ENCODE measurements around the gene MAP4K1.

MAP4K1 gene

DNA sequence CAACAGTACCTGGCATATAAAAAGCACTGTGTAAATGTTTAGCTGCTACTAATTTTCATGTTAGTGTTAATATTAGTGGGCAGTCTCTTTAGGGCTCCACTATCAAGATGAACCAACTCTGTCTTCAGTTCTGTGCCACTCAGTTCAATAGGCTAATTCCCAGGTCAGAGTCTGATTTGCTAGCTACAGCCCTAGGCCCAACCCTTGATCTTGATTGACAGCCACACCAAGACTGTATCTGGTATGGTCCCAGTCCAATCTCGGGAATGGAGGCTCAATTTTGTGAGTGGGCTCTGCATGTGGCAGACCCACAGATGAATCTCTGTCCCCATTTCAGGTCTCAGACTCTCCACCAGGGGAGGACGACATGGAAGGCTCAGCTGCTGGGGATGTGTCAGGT is 46.1 kb downstream of the MAP4K1 start:
- Histone ChIP-seq H3K4me3 (replicated peaks; ENCODE audit: insufficient read depth, low read length) (no peak overlapping the region), H3K27ac (replicated peaks) (no peak overlapping the region), H3K27me3 (ENCODE audit: insufficient read depth, poor library complexity, severe bottlenecking) (peaks cover 7% of the 10 kb centered on the region)
- TF ChIP-seq, protein P1, sequence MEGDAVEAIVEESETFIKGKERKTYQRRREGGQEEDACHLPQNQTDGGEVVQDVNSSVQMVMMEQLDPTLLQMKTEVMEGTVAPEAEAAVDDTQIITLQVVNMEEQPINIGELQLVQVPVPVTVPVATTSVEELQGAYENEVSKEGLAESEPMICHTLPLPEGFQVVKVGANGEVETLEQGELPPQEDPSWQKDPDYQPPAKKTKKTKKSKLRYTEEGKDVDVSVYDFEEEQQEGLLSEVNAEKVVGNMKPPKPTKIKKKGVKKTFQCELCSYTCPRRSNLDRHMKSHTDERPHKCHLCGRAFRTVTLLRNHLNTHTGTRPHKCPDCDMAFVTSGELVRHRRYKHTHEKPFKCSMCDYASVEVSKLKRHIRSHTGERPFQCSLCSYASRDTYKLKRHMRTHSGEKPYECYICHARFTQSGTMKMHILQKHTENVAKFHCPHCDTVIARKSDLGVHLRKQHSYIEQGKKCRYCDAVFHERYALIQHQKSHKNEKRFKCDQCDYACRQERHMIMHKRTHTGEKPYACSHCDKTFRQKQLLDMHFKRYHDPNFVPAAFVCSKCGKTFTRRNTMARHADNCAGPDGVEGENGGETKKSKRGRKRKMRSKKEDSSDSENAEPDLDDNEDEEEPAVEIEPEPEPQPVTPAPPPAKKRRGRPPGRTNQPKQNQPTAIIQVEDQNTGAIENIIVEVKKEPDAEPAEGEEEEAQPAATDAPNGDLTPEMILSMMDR (IDR thresholded peaks at IDR 0.05; ENCODE audit: insufficient read depth, low read length) = no peak
- TF ChIP-seq GABPA (IDR thresholded peaks at IDR 0.05; ENCODE audit: low read depth) = no peak
- DNase-seq (ENCODE audit: low read depth in 1 of 2, low spot score in 1 of 2) = no peak

DNA sequence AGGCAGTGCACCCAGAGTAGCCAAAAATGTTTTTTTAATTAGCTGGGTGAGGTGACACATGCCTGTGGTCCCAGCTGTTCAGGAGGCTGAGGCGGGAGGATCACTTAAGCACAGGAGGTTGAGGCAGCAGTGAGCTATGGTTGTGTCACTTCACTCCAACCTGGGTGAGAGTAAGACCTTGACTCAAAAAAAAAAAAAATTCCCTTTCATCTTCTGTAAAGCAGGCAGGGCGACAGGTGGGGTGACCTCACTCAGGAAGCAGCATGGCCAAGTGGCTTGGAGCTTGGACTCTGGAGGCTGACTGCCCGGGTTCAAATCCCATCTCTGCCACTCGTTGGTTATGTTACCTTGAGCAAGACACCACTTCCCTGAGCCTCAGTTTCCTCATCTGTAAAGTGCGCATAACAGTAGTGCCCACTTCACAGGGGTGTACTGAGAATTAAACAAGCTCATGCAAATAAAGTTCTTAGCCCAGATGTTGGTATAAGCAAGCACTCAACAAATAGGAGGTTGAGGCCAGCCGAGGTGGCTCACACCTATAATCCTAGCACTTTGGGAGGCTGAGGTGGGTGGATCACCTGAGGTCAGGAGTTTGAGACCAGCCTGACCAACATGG is 48.3 kb downstream of the MAP4K1 start:
- H3K27me3 ChIP-seq (ENCODE audit: insufficient read depth, poor library complexity, severe bottlenecking) = peaks cover 18% of the 10 kb centered on the region
- DNase-seq (ENCODE audit: low read depth in 1 of 2, low spot score in 1 of 2) = no peak
- H3K4me3 ChIP-seq (replicated peaks; ENCODE audit: insufficient read depth, low read length) = no peak overlapping the region
- no peak overlapping the region for H3K27ac ChIP-seq (replicated peaks)
- TF ChIP-seq GABPA (IDR thresholded peaks at IDR 0.05; ENCODE audit: low read depth) (no peak), SPI1 (IDR thresholded peaks at IDR 0.05; ENCODE audit: borderline replicate concordance, low read depth) (no peak), POLR2AphosphoS5 (IDR thresholded peaks at IDR 0.05; ENCODE audit: low read depth) (no peak)
- TF ChIP-seq, protein P1 (IDR thresholded peaks at IDR 0.05; ENCODE audit: insufficient read depth, low read length) = no peak
- TF ChIP-seq, protein P2, sequence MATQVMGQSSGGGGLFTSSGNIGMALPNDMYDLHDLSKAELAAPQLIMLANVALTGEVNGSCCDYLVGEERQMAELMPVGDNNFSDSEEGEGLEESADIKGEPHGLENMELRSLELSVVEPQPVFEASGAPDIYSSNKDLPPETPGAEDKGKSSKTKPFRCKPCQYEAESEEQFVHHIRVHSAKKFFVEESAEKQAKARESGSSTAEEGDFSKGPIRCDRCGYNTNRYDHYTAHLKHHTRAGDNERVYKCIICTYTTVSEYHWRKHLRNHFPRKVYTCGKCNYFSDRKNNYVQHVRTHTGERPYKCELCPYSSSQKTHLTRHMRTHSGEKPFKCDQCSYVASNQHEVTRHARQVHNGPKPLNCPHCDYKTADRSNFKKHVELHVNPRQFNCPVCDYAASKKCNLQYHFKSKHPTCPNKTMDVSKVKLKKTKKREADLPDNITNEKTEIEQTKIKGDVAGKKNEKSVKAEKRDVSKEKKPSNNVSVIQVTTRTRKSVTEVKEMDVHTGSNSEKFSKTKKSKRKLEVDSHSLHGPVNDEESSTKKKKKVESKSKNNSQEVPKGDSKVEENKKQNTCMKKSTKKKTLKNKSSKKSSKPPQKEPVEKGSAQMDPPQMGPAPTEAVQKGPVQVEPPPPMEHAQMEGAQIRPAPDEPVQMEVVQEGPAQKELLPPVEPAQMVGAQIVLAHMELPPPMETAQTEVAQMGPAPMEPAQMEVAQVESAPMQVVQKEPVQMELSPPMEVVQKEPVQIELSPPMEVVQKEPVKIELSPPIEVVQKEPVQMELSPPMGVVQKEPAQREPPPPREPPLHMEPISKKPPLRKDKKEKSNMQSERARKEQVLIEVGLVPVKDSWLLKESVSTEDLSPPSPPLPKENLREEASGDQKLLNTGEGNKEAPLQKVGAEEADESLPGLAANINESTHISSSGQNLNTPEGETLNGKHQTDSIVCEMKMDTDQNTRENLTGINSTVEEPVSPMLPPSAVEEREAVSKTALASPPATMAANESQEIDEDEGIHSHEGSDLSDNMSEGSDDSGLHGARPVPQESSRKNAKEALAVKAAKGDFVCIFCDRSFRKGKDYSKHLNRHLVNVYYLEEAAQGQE (IDR thresholded peaks at IDR 0.05; ENCODE audit: insufficient replicate concordance, low read depth) = no peak

DNA sequence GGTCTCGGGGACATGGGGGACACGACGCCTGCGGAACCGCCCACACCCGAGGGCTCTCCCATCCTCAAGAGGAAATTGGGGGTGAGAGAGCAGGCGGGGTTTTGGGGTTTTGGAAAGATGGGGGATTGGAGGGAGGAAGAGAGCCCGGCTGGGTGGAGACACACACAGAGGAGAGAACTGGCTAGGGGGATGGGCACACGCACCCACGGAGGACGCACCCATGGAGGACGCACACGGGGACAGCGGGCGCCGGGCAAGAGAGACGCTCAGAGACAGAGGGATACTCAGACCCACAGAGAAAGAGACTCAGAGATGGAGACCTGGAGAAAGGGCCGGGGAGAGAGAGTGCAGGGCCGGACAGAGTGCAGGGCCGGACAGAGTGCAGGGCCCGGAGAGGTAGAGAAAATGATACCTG is 52.1 kb downstream of the MAP4K1 start:
- Histone ChIP-seq H3K27me3 (ENCODE audit: insufficient read depth, poor library complexity, severe bottlenecking) (peaks cover 28% of the 10 kb centered on the region), H3K4me3 (replicated peaks; ENCODE audit: insufficient read depth, low read length) (no peak overlapping the region), H3K27ac (replicated peaks) (no peak overlapping the region)
- DNase-seq (ENCODE audit: low read depth in 1 of 2, low spot score in 1 of 2) = no peak
- TF ChIP-seq, protein P1 (IDR thresholded peaks at IDR 0.05; ENCODE audit: insufficient read depth, low read length) = no peak
- TF ChIP-seq GABPA (IDR thresholded peaks at IDR 0.05; ENCODE audit: low read depth) = no peak
- TF ChIP-seq, protein P2 (IDR thresholded peaks at IDR 0.05; ENCODE audit: insufficient replicate concordance, low read depth) = no peak
- TF ChIP-seq POLR2AphosphoS5 (IDR thresholded peaks at IDR 0.05; ENCODE audit: low read depth) = no peak
- TF ChIP-seq SPI1 (IDR thresholded peaks at IDR 0.05; ENCODE audit: borderline replicate concordance, low read depth) = no peak
